NCI-H146 (cell line): ENCODE measurements around the gene ZBTB46.

Source experiments
- DNase-seq: peaks from one replicate; lab custom pipeline; 2025; lab: John Stamatoyannopoulos, UW

ZBTB46 gene

DNA sequence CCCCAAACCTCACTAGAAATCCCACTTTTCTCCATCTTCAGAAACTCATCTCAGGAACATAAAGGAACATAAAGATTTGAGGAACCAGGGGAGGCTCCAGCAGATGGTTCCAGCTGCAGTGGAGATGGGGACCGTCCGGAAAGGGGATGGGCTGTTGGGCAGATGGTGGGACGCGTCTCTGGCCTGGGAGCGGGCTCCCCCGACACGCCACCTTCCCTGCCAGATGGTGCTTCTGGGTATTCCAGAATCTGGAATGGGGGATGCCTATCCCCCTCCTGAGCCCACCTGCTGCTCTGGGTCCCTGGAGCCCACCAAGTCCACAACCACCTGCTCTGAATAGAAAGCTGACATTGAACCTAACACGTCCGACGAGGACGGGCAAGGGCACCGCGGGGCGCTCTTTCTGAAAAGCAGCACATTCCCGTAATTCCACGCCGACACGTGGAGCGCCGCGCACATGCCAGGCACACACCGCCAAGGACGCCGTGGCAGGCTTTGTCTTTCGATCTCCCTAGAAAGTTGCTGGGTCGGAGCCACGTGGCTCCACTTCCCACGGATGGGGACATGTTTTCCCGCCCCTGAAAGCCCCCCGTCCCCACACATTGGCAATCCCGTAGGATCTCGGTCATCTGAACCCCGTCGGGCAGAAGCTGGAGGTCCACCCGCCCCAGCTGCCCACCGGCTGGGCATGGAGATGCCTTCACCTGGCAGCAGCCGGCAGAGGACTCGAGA lies 64.2 kb downstream of the ZBTB46 start:
- DNase-seq = no peak

DNA sequence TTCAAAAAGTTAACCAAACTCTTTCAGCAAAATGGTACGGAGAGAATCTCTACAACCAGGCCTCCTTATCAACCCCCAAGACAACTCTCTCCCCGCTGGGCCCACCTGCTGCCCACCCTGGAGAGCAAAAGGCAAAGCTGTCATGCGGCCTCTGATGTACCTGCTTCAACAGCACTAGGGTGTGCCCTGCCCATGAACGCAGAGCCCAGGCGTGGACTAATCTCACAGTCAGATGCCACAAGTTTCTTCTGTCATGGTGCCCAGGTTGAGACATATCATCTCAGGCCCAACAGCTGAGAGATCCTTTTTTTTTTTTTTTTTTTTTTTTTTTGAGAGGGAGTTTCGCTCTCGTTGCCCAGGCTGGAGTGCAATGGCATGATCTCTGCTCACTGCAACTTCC lies 65.2 kb downstream of the ZBTB46 start:
- no peak for DNase-seq

GRCh38 chr20:63765082-63765873 lies 65.8 kb downstream of the ZBTB46 start:
- DNase-seq = no peak

- no peak for DNase-seq
These were observed 71.6 kb downstream of the ZBTB46 start for GRCh38 chr20:63759377-63759901.

DNA sequence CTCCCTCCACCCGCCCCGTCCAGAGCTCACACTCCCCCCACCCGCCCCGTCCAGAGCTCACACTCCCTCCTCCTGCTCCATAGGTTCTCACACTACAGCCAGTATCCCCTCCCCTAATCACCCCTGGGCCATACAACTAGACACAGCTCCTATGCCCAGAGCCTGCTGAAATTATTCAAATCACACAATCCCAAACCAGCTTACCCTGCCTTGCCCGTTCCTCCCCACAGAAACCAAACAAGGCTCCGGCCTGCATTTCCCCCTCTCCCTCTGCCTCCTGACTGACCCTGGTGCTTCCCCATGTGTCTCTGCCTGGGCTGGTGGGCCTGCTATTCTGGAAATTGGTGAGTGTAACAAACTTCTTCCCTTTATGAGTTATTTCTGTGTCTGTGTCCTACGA lies 72.9 kb downstream of the ZBTB46 start:
- DNase-seq = no peak

- no peak for DNase-seq
These were observed 74.4 kb downstream of the ZBTB46 start for GRCh38 chr20:63756648-63756991.

- DNase-seq = no peak
These were observed 75.0 kb downstream of the ZBTB46 start for GRCh38 chr20:63755933-63756647.

DNA sequence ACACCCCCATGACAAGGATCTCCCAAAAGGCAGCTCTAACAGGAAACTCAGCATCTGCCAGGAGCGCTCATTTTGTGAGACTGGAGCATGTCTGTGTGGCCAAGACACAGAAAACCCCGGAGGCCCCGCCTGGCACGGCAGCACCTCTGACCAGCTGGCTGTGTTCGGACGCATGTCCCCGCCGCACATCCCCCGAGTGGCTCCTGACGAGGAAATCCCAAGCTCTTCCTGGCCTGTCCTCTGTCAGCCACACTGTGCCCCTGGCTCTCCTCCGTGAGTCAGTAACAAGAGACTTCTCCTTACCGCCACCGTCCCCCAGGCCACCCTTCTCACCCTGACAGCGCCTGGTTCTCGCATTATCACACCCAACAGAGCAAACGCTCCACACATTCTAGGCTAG lies 77.1 kb downstream of the ZBTB46 start:
- DNase-seq = no peak

DNA sequence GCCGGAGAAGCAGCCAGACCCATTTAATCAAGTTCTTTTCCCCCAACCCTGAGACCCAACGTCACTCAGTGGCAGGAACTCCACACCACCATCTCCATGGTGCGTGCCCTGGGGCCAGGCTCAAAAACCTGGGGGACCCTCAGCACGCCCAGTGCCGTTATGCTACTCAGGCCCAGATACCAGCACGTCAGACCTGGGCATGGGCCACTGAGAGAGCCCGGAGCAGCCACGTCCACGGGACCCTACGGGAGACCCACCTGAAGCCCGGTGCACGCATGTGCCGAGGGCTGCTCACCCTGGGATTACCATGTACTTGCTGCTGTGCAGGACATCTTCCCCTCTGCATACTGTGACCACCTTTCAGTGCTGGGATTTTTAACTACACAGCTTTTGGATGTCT lies 77.7 kb downstream of the ZBTB46 start:
- DNase-seq = no peak

GRCh38 chr20:63752411-63753101 lies 78.5 kb downstream of the ZBTB46 start:
- peak; percentile 56 for DNase-seq

- peak; percentile 45 for DNase-seq
These were observed 79.4 kb downstream of the ZBTB46 start for GRCh38 chr20:63751471-63752271.

DNA sequence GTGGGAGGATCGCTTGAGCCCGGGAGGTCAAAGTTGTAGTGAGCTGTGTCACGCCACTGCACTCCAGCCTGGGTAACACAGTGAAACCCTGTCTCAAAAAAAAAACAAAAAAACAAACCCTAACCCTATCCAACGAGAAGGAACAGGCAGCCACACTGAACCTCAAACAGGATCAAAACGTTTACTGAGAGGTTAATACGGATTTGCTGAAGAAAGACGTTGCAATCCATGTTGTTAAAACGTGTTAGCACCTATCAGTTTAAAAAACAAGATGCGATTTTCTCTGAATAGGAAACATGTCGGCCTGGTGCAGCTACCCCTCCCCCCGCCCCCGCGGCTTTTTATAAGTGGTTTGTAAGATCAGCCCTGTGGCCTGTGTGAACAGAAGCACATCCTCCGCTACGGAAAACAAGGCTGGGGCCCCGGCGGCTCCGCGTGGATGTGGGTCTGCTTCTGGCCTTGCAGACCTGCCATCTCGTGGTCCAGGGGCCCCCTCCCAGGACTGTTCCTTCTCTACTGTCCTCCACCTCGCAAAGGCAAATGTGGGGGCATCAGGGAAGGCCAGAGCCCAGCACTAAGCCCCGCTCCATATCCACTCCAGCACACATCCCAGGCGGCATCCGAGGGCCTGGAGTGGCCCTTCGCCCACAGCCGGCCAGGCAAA lies 80.1 kb downstream of the ZBTB46 start:
- peak; percentile 28 for DNase-seq

GRCh38 chr20:63749597-63750508 lies 81.2 kb downstream of the ZBTB46 start:
- no peak for DNase-seq

GRCh38 chr20:63748934-63749270 lies 82.2 kb downstream of the ZBTB46 start:
- no peak for DNase-seq

DNA sequence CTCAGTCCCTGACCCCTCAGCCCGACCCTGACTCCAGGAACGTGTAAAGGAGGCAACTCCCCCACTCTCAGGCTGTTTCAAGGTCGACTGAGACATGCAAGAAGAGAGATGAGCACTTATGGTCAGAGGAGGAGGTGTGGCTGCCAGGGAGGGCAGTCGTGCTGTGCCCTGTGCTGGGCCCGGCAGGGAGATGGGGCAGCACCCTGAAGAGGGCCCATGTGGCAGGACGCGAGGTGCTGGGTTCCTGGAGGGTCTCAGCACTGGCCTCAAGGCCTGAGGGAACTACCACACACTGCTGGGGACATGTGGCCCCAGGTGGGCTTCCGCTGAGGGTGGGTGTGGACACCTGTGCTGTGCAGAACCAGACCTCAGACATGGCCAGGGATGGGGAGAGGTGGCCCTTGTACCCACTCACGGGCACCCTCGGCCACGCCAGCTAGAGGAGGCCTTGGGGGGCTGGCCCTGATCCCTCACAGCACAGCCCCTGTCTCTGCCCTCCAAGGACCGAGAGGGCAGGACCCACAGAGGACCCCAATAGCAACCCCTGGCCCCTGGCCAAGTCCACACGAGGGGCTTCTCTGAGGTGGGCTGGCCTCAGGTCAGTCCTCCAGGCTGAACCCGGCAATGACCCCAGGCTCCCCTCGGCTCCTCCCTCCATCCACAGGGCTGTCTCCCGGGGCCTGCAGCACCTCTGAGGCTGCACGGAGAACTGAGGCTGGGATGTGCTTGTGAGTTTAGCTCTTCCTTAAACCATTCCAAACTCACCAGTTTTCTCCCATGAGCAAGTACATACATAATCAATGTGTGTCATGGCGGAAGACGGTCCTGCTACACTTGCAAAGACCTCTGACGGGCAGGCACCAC lies 82.8 kb downstream of the ZBTB46 start:
- no peak for DNase-seq

DNA sequence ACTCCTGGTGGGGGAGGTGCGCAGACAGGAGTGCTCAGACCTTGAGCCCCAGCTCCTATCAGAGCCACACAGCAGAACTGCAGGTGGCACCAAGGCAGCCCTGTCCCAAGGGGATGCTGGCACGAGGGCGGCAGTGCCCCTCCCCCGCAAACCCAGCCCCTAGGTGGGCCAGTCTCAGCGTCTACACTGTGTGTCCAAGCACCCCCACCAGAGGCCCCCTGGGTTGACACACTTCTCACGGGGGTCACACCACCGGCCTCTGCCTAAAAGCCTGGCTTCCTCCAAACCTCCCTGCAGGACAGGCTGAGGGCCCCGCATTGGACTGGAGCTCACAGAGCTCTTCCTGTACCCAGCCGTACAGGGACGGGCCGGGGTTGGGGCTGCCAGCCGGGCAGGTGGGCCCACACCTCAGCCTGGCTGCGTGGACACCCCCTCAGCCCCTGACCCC lies 83.4 kb downstream of the ZBTB46 start:
- no peak for DNase-seq

GRCh38 chr20:63746751-63747315 lies 84.2 kb downstream of the ZBTB46 start:
- no peak for DNase-seq

GRCh38 chr20:63745961-63746731 lies 84.9 kb downstream of the ZBTB46 start:
- DNase-seq = no peak
